Measurements from ENCODE around the gene PLCH1.

Gene PLCH1

DNA sequence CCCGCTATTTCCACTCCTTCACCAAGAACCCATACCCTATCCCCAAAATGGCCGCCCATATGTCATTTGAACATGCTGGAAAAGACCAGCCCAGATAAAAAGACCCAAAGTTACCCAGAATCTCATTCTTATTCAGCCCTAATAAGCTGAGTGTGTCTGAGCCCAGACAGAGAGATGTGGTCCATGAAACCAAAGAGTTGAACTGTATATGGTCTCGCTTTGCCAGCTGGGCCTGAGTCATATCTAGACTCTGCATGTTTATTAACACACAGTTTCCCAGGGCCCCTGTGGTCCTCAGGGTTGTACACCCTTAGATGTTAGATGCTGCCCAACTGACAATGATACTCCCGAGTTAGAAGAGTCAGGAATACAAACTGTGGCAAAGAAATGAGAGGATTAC is 249.5 kb downstream of the PLCH1 start:
- TF ChIP-seq SNAI2 (CRISPR knock-in tag; IDR thresholded peaks at IDR 0.05) (no peak), OSR1 (CRISPR knock-in tag; IDR thresholded peaks at IDR 0.05) (no peak), ZNF70 (CRISPR knock-in tag; IDR thresholded peaks at IDR 0.05) (no peak), RARB (CRISPR knock-in tag; IDR thresholded peaks at IDR 0.05) (no peak), ZNF8 (CRISPR knock-in tag; IDR thresholded peaks at IDR 0.05) (no peak), PPARA (CRISPR knock-in tag; IDR thresholded peaks at IDR 0.05; ENCODE audit: borderline replicate concordance) (no peak), CSDC2 (CRISPR knock-in tag; IDR thresholded peaks at IDR 0.05) (no peak), ISL1 (CRISPR knock-in tag; IDR thresholded peaks at IDR 0.05) (no peak)
- TF ChIP-seq, protein P1, sequence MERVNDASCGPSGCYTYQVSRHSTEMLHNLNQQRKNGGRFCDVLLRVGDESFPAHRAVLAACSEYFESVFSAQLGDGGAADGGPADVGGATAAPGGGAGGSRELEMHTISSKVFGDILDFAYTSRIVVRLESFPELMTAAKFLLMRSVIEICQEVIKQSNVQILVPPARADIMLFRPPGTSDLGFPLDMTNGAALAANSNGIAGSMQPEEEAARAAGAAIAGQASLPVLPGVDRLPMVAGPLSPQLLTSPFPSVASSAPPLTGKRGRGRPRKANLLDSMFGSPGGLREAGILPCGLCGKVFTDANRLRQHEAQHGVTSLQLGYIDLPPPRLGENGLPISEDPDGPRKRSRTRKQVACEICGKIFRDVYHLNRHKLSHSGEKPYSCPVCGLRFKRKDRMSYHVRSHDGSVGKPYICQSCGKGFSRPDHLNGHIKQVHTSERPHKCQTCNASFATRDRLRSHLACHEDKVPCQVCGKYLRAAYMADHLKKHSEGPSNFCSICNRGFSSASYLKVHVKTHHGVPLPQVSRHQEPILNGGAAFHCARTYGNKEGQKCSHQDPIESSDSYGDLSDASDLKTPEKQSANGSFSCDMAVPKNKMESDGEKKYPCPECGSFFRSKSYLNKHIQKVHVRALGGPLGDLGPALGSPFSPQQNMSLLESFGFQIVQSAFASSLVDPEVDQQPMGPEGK (CRISPR knock-in tag; IDR thresholded peaks at IDR 0.05; ENCODE audit: borderline replicate concordance) = no peak
- TF ChIP-seq, protein P2, sequence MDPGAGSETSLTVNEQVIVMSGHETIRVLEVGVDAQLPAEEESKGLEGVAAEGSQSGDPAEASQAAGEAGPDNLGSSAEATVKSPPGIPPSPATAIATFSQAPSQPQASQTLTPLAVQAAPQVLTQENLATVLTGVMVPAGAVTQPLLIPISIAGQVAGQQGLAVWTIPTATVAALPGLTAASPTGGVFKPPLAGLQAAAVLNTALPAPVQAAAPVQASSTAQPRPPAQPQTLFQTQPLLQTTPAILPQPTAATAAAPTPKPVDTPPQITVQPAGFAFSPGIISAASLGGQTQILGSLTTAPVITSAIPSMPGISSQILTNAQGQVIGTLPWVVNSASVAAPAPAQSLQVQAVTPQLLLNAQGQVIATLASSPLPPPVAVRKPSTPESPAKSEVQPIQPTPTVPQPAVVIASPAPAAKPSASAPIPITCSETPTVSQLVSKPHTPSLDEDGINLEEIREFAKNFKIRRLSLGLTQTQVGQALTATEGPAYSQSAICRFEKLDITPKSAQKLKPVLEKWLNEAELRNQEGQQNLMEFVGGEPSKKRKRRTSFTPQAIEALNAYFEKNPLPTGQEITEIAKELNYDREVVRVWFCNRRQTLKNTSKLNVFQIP (CRISPR knock-in tag; IDR thresholded peaks at IDR 0.05; ENCODE audit: borderline replicate concordance, low read depth) = no peak
- no peak for ATAC-seq

GRCh38 chr3:155494332-155494731 is 250.5 kb downstream of the PLCH1 start:
- no peak for ATAC-seq
- no peak for TF ChIP-seq ZNF70 (CRISPR knock-in tag; IDR thresholded peaks at IDR 0.05)

- TF ChIP-seq TSHZ2 (CRISPR knock-in tag; IDR thresholded peaks at IDR 0.05) (no peak), ISL1 (CRISPR knock-in tag; IDR thresholded peaks at IDR 0.05) (no peak)
- no peak for ATAC-seq
Observed at GRCh38 chr3:155492841-155493240, 252.0 kb downstream of the PLCH1 start.

DNA sequence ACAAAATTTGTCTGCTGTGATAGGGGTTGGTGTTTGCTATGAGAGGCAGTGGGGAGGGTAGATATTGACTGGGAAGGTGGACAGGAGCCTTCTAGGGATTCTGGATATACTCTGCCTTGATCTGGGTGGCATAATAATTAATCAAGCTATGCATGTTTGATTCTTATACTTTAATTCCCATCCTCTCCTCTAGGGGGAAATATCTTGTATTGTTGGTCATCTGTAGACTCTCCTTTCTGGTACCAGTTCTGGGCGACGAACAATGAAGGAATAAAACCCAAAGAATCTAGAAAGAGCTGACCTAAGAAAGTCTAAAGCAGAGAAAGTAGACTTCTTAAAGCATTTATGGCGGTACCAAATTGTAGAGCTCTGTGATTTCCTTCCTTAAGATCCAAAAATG is 253.2 kb downstream of the PLCH1 start:
- TF ChIP-seq SNAI2 (CRISPR knock-in tag; IDR thresholded peaks at IDR 0.05) = no peak
- TF ChIP-seq RARB (CRISPR knock-in tag; IDR thresholded peaks at IDR 0.05) = no peak
- no peak for TF ChIP-seq CSDC2 (CRISPR knock-in tag; IDR thresholded peaks at IDR 0.05)
- no peak for TF ChIP-seq TSHZ2 (CRISPR knock-in tag; IDR thresholded peaks at IDR 0.05)
- no peak for TF ChIP-seq OSR1 (CRISPR knock-in tag; IDR thresholded peaks at IDR 0.05)
- TF ChIP-seq BACH2 (CRISPR knock-in tag; IDR thresholded peaks at IDR 0.05; ENCODE audit: borderline replicate concordance) = no peak
- TF ChIP-seq, protein P2 (CRISPR knock-in tag; IDR thresholded peaks at IDR 0.05; ENCODE audit: borderline replicate concordance, low read depth) = no peak
- no peak for TF ChIP-seq TOX (CRISPR knock-in tag; IDR thresholded peaks at IDR 0.05; ENCODE audit: borderline replicate concordance)
- TF ChIP-seq ARNTL (CRISPR knock-in tag; IDR thresholded peaks at IDR 0.05; ENCODE audit: borderline replicate concordance, low read depth) = no peak
- no peak for TF ChIP-seq ZFP3 (CRISPR knock-in tag; IDR thresholded peaks at IDR 0.05)
- TF ChIP-seq, protein P3, sequence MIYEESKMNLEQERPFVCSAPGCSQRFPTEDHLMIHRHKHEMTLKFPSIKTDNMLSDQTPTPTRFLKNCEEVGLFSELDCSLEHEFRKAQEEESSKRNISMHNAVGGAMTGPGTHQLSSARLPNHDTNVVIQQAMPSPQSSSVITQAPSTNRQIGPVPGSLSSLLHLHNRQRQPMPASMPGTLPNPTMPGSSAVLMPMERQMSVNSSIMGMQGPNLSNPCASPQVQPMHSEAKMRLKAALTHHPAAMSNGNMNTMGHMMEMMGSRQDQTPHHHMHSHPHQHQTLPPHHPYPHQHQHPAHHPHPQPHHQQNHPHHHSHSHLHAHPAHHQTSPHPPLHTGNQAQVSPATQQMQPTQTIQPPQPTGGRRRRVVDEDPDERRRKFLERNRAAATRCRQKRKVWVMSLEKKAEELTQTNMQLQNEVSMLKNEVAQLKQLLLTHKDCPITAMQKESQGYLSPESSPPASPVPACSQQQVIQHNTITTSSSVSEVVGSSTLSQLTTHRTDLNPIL (CRISPR knock-in tag; IDR thresholded peaks at IDR 0.05; ENCODE audit: low read depth) = no peak
- no peak for ATAC-seq
